ENCODE data around the gene IZUMO1. TPM values are rescaled to one million over a fixed set of nuclear protein-coding genes. Genes with fewer than 3 reads are reported as not detected.
A peak's percentile ranks its signal among the peaks of the same experiment; 100 is the strongest.

The IZUMO1 gene
- total and polyA plus RNA-seq, 2 of the 13 experiments (the other 11 are each of a cell fraction or from before 2014, with no cell fraction given): 0.07 to 0.22 TPM

DNA sequence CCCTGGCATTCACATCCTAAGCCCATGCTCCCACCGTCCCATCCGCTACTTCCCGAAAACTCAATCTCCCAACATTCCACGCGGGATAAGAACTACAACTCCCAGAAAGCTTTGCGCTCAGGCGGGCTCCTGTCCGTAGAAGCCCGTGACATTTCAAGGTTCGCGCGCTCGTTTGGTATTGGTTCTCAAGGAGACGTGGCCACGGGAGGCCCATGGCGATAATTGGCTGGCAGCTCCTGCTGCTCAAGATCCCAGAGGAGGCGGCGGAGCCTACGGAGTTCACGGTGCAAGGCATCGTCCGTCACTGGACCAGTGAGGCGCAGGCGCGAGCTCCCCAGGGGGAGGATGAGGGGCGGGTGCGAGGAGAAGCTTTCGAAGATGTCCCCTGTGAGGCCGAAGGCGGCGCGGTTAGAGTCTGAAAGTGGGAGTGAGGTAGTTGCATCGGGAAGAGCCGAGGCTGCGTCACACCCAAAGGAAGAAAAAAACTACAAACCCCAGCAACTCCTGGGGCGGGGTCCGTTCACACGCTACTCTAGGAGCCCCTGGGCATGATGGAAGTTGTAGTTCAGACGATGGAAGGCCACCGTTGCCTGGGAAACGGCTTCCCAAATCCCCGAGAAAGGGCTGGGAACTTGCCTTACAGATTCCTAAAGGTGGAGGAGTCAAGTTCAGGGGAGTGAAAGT lies 26.0 kb downstream of the IZUMO1 start (continued):
- TF ChIP-seq, protein P1, sequence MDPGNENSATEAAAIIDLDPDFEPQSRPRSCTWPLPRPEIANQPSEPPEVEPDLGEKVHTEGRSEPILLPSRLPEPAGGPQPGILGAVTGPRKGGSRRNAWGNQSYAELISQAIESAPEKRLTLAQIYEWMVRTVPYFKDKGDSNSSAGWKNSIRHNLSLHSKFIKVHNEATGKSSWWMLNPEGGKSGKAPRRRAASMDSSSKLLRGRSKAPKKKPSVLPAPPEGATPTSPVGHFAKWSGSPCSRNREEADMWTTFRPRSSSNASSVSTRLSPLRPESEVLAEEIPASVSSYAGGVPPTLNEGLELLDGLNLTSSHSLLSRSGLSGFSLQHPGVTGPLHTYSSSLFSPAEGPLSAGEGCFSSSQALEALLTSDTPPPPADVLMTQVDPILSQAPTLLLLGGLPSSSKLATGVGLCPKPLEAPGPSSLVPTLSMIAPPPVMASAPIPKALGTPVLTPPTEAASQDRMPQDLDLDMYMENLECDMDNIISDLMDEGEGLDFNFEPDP (CRISPR knock-in tag; conservative IDR thresholded peaks at IDR 0.05): no peak
- no peak for TF ChIP-seq ZNF451 (CRISPR knock-in tag; IDR thresholded peaks at IDR 0.05)
- TF ChIP-seq CHD2 (IDR thresholded peaks at IDR 0.05; ENCODE audit: low read depth, low read length): peak; percentile 72
- peak; percentile 97 for TF ChIP-seq HCFC1 (IDR thresholded peaks at IDR 0.05; ENCODE audit: low read depth, low read length)
- no peak for TF ChIP-seq ADNP (CRISPR knock-in tag; IDR thresholded peaks at IDR 0.05)
- TF ChIP-seq, protein P2, sequence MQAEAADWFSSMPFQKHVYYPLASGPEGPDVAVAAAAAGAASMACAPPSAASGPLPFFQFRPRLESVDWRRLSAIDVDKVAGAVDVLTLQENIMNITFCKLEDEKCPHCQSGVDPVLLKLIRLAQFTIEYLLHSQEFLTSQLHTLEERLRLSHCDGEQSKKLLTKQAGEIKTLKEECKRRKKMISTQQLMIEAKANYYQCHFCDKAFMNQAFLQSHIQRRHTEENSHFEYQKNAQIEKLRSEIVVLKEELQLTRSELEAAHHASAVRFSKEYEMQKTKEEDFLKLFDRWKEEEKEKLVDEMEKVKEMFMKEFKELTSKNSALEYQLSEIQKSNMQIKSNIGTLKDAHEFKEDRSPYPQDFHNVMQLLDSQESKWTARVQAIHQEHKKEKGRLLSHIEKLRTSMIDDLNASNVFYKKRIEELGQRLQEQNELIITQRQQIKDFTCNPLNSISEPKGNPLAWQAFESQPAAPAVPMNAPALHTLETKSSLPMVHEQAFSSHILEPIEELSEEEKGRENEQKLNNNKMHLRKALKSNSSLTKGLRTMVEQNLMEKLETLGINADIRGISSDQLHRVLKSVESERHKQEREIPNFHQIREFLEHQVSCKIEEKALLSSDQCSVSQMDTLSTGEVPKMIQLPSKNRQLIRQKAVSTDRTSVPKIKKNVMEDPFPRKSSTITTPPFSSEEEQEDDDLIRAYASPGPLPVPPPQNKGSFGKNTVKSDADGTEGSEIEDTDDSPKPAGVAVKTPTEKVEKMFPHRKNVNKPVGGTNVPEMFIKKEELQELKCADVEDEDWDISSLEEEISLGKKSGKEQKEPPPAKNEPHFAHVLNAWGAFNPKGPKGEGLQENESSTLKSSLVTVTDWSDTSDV (CRISPR knock-in tag; IDR thresholded peaks at IDR 0.05): no peak
- no peak for TF ChIP-seq MIER2 (CRISPR knock-in tag; IDR thresholded peaks at IDR 0.05)
- peak; percentile 13 for TF ChIP-seq YY1 (IDR thresholded peaks at IDR 0.05; ENCODE audit: insufficient read depth, insufficient replicate concordance, low read depth, low read length)
- TF ChIP-seq ATRX (CRISPR knock-in tag; IDR thresholded peaks at IDR 0.05; ENCODE audit: borderline replicate concordance): no peak
- no peak for TF ChIP-seq HOXA9 (CRISPR knock-in tag; IDR thresholded peaks at IDR 0.05; ENCODE audit: borderline replicate concordance)
- no peak for TF ChIP-seq ZNF891 (CRISPR knock-in tag; IDR thresholded peaks at IDR 0.05)
- TF ChIP-seq, protein P3, sequence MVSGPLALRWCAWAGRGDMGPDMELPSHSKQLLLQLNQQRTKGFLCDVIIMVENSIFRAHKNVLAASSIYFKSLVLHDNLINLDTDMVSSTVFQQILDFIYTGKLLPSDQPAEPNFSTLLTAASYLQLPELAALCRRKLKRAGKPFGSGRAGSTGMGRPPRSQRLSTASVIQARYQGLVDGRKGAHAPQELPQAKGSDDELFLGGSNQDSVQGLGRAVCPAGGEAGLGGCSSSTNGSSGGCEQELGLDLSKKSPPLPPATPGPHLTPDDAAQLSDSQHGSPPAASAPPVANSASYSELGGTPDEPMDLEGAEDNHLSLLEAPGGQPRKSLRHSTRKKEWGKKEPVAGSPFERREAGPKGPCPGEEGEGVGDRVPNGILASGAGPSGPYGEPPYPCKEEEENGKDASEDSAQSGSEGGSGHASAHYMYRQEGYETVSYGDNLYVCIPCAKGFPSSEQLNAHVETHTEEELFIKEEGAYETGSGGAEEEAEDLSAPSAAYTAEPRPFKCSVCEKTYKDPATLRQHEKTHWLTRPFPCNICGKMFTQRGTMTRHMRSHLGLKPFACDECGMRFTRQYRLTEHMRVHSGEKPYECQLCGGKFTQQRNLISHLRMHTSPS (CRISPR knock-in tag; IDR thresholded peaks at IDR 0.05; ENCODE audit: low read depth): no peak
- TF ChIP-seq, protein P4, sequence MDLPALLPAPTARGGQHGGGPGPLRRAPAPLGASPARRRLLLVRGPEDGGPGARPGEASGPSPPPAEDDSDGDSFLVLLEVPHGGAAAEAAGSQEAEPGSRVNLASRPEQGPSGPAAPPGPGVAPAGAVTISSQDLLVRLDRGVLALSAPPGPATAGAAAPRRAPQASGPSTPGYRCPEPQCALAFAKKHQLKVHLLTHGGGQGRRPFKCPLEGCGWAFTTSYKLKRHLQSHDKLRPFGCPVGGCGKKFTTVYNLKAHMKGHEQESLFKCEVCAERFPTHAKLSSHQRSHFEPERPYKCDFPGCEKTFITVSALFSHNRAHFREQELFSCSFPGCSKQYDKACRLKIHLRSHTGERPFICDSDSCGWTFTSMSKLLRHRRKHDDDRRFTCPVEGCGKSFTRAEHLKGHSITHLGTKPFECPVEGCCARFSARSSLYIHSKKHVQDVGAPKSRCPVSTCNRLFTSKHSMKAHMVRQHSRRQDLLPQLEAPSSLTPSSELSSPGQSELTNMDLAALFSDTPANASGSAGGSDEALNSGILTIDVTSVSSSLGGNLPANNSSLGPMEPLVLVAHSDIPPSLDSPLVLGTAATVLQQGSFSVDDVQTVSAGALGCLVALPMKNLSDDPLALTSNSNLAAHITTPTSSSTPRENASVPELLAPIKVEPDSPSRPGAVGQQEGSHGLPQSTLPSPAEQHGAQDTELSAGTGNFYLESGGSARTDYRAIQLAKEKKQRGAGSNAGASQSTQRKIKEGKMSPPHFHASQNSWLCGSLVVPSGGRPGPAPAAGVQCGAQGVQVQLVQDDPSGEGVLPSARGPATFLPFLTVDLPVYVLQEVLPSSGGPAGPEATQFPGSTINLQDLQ (CRISPR knock-in tag; IDR thresholded peaks at IDR 0.05): no peak
- TF ChIP-seq ZNF878 (CRISPR knock-in tag; IDR thresholded peaks at IDR 0.05): no peak
- TF ChIP-seq, protein P5, sequence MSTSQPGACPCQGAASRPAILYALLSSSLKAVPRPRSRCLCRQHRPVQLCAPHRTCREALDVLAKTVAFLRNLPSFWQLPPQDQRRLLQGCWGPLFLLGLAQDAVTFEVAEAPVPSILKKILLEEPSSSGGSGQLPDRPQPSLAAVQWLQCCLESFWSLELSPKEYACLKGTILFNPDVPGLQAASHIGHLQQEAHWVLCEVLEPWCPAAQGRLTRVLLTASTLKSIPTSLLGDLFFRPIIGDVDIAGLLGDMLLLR (CRISPR knock-in tag; IDR thresholded peaks at IDR 0.05): no peak
- no peak for TF ChIP-seq ZNF543 (CRISPR knock-in tag; IDR thresholded peaks at IDR 0.05)
- TF ChIP-seq, protein P6, sequence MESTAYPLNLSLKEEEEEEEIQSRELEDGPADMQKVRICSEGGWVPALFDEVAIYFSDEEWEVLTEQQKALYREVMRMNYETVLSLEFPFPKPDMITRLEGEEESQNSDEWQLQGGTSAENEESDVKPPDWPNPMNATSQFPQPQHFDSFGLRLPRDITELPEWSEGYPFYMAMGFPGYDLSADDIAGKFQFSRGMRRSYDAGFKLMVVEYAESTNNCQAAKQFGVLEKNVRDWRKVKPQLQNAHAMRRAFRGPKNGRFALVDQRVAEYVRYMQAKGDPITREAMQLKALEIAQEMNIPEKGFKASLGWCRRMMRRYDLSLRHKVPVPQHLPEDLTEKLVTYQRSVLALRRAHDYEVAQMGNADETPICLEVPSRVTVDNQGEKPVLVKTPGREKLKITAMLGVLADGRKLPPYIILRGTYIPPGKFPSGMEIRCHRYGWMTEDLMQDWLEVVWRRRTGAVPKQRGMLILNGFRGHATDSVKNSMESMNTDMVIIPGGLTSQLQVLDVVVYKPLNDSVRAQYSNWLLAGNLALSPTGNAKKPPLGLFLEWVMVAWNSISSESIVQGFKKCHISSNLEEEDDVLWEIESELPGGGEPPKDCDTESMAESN (CRISPR knock-in tag; conservative IDR thresholded peaks at IDR 0.05): peak; percentile 70
- TF ChIP-seq FOXP1 (IDR thresholded peaks at IDR 0.05): no peak
- no peak for TF ChIP-seq FOXP1 (CRISPR knock-in tag; IDR thresholded peaks at IDR 0.05)

Measured in HepG2 (cell line).